Sigmoid colon (tissue), 4 donors: ENCODE results near the gene NOS1AP.

Experiments used
- CTCF ChIP-seq, 4 experiments: fragments of 450-650 bp in 3 of 4; fragments of 200-600 bp in 1 of 4; IDR thresholded peaks; one replicate each; pipeline ENCODE4 v1.5.1; 2016 to 2019; ENCODE audit warnings: antibody characterized with exemption in 4 of 4, mild to moderate bottlenecking in 3 of 4, moderate library complexity in 2 of 4
- EP300 ChIP-seq, 4 donors: sonication (generic); formaldehyde crosslinking; IDR thresholded peaks; one replicate each; pipeline ENCODE4 v1.6.1; 2017; ENCODE audit warnings: antibody characterized with exemption in 4 of 4
- POLR2A ChIP-seq, 2 donors: fragments of 450-650 bp; IDR thresholded peaks; one replicate each; pipeline ENCODE4 v1.6.1; 2016; ENCODE audit warnings: antibody characterized with exemption in 2 of 2, mild to moderate bottlenecking in 2 of 2, moderate library complexity in 2 of 2
- POLR2AphosphoS5 ChIP-seq, 4 donors: sonication (generic); formaldehyde crosslinking; IDR thresholded peaks; one replicate each; pipeline ENCODE4 v1.6.1; 2017; ENCODE audit warnings: antibody characterized with exemption in 4 of 4

- no peak for TF ChIP-seq POLR2AphosphoS5 (IDR thresholded peaks at IDR 0.05)
- no peak for TF ChIP-seq CTCF (IDR thresholded peaks at IDR 0.05)
- no peak for TF ChIP-seq EP300 (IDR thresholded peaks at IDR 0.05)
- TF ChIP-seq POLR2A (IDR thresholded peaks at IDR 0.05) = no peak
These were observed 116.0 kb downstream of the NOS1AP start for GRCh38 chr1:162185314-162186025.
